ENCODE data around the gene RPL36AL.

DNA sequence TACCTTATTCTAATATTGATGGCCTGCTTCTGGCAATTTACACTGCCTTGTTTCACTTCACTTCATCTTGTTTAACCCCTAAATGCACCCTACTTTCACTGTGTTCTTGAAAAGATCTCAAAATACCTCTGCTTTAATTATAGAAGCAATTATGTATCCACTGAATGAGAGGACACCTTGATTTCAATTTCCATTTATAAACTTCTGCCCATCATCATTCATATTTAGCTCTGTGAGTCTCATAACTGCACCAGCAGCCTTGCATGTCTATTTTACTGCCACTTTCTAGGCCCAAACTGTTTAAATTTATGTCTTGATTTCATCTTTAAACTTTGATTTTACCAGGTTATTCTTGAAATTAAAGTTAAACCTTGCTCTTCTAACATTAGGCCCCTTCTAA, 21.7 kb upstream of the RPL36AL start:
- TF ChIP-seq, protein P1, sequence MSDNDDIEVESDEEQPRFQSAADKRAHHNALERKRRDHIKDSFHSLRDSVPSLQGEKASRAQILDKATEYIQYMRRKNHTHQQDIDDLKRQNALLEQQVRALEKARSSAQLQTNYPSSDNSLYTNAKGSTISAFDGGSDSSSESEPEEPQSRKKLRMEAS (IDR thresholded peaks at IDR 0.05), result no peak
- TF ChIP-seq, protein P2, sequence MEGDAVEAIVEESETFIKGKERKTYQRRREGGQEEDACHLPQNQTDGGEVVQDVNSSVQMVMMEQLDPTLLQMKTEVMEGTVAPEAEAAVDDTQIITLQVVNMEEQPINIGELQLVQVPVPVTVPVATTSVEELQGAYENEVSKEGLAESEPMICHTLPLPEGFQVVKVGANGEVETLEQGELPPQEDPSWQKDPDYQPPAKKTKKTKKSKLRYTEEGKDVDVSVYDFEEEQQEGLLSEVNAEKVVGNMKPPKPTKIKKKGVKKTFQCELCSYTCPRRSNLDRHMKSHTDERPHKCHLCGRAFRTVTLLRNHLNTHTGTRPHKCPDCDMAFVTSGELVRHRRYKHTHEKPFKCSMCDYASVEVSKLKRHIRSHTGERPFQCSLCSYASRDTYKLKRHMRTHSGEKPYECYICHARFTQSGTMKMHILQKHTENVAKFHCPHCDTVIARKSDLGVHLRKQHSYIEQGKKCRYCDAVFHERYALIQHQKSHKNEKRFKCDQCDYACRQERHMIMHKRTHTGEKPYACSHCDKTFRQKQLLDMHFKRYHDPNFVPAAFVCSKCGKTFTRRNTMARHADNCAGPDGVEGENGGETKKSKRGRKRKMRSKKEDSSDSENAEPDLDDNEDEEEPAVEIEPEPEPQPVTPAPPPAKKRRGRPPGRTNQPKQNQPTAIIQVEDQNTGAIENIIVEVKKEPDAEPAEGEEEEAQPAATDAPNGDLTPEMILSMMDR (IDR thresholded peaks at IDR 0.05), result no peak
- TF ChIP-seq ZNF302 (CRISPR knock-in tag; IDR thresholded peaks at IDR 0.05) (no peak), EP300 (IDR thresholded peaks at IDR 0.05) (no peak), MYC (IDR thresholded peaks at IDR 0.05; ENCODE audit: borderline replicate concordance, low read length) (no peak), RCOR1 (IDR thresholded peaks at IDR 0.05; ENCODE audit: low read depth, low read length) (no peak), HDAC2 (IDR thresholded peaks at IDR 0.05) (no peak), POLR2A (IDR thresholded peaks at IDR 0.05; ENCODE audit: low read length) (no peak), HOXA7 (CRISPR knock-in tag; IDR thresholded peaks at IDR 0.05) (no peak)
- TF ChIP-seq, protein P3, sequence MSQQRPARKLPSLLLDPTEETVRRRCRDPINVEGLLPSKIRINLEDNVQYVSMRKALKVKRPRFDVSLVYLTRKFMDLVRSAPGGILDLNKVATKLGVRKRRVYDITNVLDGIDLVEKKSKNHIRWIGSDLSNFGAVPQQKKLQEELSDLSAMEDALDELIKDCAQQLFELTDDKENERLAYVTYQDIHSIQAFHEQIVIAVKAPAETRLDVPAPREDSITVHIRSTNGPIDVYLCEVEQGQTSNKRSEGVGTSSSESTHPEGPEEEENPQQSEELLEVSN (IDR thresholded peaks at IDR 0.05; ENCODE audit: borderline replicate concordance, low read depth), result no peak
- TF ChIP-seq, protein P4, sequence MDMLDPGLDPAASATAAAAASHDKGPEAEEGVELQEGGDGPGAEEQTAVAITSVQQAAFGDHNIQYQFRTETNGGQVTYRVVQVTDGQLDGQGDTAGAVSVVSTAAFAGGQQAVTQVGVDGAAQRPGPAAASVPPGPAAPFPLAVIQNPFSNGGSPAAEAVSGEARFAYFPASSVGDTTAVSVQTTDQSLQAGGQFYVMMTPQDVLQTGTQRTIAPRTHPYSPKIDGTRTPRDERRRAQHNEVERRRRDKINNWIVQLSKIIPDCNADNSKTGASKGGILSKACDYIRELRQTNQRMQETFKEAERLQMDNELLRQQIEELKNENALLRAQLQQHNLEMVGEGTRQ (IDR thresholded peaks at IDR 0.05), result no peak
- TF ChIP-seq, protein P5, sequence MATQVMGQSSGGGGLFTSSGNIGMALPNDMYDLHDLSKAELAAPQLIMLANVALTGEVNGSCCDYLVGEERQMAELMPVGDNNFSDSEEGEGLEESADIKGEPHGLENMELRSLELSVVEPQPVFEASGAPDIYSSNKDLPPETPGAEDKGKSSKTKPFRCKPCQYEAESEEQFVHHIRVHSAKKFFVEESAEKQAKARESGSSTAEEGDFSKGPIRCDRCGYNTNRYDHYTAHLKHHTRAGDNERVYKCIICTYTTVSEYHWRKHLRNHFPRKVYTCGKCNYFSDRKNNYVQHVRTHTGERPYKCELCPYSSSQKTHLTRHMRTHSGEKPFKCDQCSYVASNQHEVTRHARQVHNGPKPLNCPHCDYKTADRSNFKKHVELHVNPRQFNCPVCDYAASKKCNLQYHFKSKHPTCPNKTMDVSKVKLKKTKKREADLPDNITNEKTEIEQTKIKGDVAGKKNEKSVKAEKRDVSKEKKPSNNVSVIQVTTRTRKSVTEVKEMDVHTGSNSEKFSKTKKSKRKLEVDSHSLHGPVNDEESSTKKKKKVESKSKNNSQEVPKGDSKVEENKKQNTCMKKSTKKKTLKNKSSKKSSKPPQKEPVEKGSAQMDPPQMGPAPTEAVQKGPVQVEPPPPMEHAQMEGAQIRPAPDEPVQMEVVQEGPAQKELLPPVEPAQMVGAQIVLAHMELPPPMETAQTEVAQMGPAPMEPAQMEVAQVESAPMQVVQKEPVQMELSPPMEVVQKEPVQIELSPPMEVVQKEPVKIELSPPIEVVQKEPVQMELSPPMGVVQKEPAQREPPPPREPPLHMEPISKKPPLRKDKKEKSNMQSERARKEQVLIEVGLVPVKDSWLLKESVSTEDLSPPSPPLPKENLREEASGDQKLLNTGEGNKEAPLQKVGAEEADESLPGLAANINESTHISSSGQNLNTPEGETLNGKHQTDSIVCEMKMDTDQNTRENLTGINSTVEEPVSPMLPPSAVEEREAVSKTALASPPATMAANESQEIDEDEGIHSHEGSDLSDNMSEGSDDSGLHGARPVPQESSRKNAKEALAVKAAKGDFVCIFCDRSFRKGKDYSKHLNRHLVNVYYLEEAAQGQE (IDR thresholded peaks at IDR 0.05), result no peak

Measured in A549 (cell line).